ENCODE measurements around the gene TAS2R31.

- TF ChIP-seq CTCF (IDR thresholded peaks at IDR 0.05): no peak
- no peak for TF ChIP-seq POLR2A (IDR thresholded peaks at IDR 0.05)
- no peak for TF ChIP-seq EP300 (IDR thresholded peaks at IDR 0.05)
- TF ChIP-seq POLR2AphosphoS5 (IDR thresholded peaks at IDR 0.05): no peak
Measured at GRCh38 chr12:10989107-10989506, 42.1 kb downstream of the TAS2R31 start.
